ENCODE measurements around the gene CHTF8.

GRCh38 chr16:69115361-69115760, 17.0 kb downstream of the CHTF8 start:
- no peak for TF ChIP-seq CTCF (IDR thresholded peaks at IDR 0.05; ENCODE audit: low read length)
- TF ChIP-seq EZH2 (IDR thresholded peaks at IDR 0.05; ENCODE audit: borderline replicate concordance, low read length), result no peak
